Testis (tissue), 2 donors: ENCODE data around the gene KCTD21.

Source experiments
- POLR2A ChIP-seq: fragments of 450-650 bp; IDR thresholded peaks from one replicate; pipeline ENCODE4 v1.6.1; 2017; ENCODE audit warnings: antibody characterized with exemption, mild to moderate bottlenecking, moderate library complexity
- TF ChIP-seq, protein P1 (sequence below), 3 experiments: fragments of 450-650 bp in 2 of 3; fragments of 200-600 bp in 1 of 3; sonication (generic) in 1 of 3; IDR thresholded peaks; one replicate each; pipeline ENCODE4 v1.5.1; 2016 to 2019; ENCODE audit warnings: antibody characterized with exemption in 3 of 3, mild to moderate bottlenecking in 2 of 3, moderate library complexity in 1 of 3

DNA sequence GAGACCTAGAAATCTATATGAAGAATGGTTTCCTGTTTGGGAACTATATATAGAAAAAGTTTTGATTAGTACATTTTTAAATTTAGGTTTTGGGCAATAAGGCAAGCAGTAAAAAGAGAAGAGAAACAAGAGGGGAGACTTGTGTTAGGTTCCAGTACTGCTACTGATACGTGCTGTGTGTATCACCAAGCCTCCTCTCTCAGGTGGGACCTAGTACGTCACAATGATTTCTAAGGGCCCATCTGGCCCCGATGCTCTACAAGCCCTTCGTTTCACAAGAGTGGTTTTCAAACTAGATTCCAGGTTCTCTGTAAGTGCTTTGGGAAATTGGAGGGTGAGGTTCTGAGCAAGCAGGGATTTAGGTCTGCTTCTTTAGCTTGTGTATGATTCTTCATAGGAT, 39.5 kb upstream of the KCTD21 start:
- TF ChIP-seq, protein P1, sequence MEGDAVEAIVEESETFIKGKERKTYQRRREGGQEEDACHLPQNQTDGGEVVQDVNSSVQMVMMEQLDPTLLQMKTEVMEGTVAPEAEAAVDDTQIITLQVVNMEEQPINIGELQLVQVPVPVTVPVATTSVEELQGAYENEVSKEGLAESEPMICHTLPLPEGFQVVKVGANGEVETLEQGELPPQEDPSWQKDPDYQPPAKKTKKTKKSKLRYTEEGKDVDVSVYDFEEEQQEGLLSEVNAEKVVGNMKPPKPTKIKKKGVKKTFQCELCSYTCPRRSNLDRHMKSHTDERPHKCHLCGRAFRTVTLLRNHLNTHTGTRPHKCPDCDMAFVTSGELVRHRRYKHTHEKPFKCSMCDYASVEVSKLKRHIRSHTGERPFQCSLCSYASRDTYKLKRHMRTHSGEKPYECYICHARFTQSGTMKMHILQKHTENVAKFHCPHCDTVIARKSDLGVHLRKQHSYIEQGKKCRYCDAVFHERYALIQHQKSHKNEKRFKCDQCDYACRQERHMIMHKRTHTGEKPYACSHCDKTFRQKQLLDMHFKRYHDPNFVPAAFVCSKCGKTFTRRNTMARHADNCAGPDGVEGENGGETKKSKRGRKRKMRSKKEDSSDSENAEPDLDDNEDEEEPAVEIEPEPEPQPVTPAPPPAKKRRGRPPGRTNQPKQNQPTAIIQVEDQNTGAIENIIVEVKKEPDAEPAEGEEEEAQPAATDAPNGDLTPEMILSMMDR (IDR thresholded peaks at IDR 0.05): no peak
- TF ChIP-seq POLR2A: no peak
